OCI-LY3 (cell line): ENCODE data around the gene PXYLP1.

Source experiments
- H2AFZ ChIP-seq: fragments of 200-600, 300-600 bp; shearing (Covaris generic); 2 replicates; pipeline ENCODE4 v1.6.0; 2014; ENCODE audit warnings: antibody characterized with exemption, low read depth, low read length
- H3K27ac ChIP-seq: fragments of 200-600, 300-600 bp; sonication (generic); 2 replicates; pipeline ENCODE4 v1.5.1; 2014; ENCODE audit warnings: mild to moderate bottlenecking, low read length, moderate library complexity, mixed read lengths
- H3K27me3 ChIP-seq: fragments of 200-600, 300-600 bp; sonication (generic); 2 replicates; pipeline ENCODE4 v1.6.1; 2014; ENCODE audit warnings: low read depth, low read length, mixed read lengths
- H3K36me3 ChIP-seq: fragments of 200-600, 300-600 bp; sonication (generic); replicated peaks from 2 replicates; pipeline ENCODE3; 2014; ENCODE audit warnings: low read depth, low read length, mixed read lengths
- H3K4me1 ChIP-seq: fragments of 300-600, 200-600 bp; sonication (generic); 2 replicates; pipeline ENCODE4 v1.6.1; 2014; ENCODE audit warnings: low read length, mixed read lengths
- H3K4me2 ChIP-seq: fragments of 200-600, 300-600 bp; sonication (generic); 2 replicates; pipeline ENCODE4 v1.6.1; 2014; ENCODE audit warnings: low read length, mixed read lengths
- H3K4me3 ChIP-seq: fragments of 300-600, 200-600 bp; sonication (generic); 2 replicates; pipeline ENCODE4 v1.5.1; 2014; ENCODE audit warnings: antibody characterized with exemption, mild to moderate bottlenecking, low read length, moderate library complexity
- H3K79me2 ChIP-seq: fragments of 300-600, 200-600 bp; shearing (Covaris generic); 2 replicates; pipeline ENCODE4 v1.6.1; 2014; ENCODE audit warnings: mild to moderate bottlenecking, low read length, mixed read lengths
- H3K9ac ChIP-seq: fragments of 300-600, 200-600 bp; shearing (Covaris generic); 2 replicates; pipeline ENCODE4 v1.6.0; 2014; ENCODE audit warnings: mild to moderate bottlenecking, low read length, moderate library complexity
- H3K9me3 ChIP-seq: fragments of 200-600, 300-600 bp; shearing (Covaris generic); 2 replicates; pipeline ENCODE4 v1.6.1; 2014; ENCODE audit warnings: low read length, mixed read lengths; ENCODE audit not compliant: insufficient read depth
- H4K20me1 ChIP-seq: fragments of 200-600, 300-600 bp; sonication (generic); 2 replicates; pipeline ENCODE4 v1.6.1; 2016; ENCODE audit warnings: low read length, mixed read lengths; ENCODE audit not compliant: insufficient read depth
- CTCF ChIP-seq: fragments of 200-600, 300-600 bp; sonication (generic); IDR thresholded peaks from 2 replicates; pipeline ENCODE4 v1.5.1; 2014; ENCODE audit warnings: antibody characterized with exemption, low read length, low read depth
- EZH2phosphoT487 ChIP-seq: fragments of 200-600 bp; shearing (Covaris generic); IDR thresholded peaks from 2 replicates; pipeline ENCODE4 v1.6.1; 2018; ENCODE audit warnings: antibody characterized with exemption, mixed run types, low read depth

Gene PXYLP1

GRCh38 chr3:141334627-141335250, 103.1 kb downstream of the PXYLP1 start:
- H3K4me1 ChIP-seq, result peaks cover 38% of the 10 kb centered on the region
- H3K4me2 ChIP-seq, result no peak overlapping the region
- no peak overlapping the region for H3K27ac ChIP-seq

GRCh38 chr3:141335531-141336061, 104.0 kb downstream of the PXYLP1 start:
- Histone ChIP-seq H3K79me2 (no peaks in the 10 kb centered on the region), H3K27me3 (no peaks in the 10 kb centered on the region), H4K20me1 (no peaks in the 10 kb centered on the region), H3K36me3 (no peaks in the 10 kb centered on the region), H3K4me3 (no peak overlapping the region), H2AFZ (no peak overlapping the region), H3K9me3 (no peaks in the 10 kb centered on the region), H3K4me2 (no peak overlapping the region), H3K9ac (no peak overlapping the region), H3K4me1 (peaks cover 35% of the 10 kb centered on the region), H3K27ac (no peak overlapping the region)
- TF ChIP-seq CTCF, result no peak
- TF ChIP-seq EZH2phosphoT487, result no peak

More at GRCh38 chr3:141334627-141335250, 103.1 kb downstream of the PXYLP1 start:
- no peaks in the 10 kb centered on the region for H3K27me3 ChIP-seq
- TF ChIP-seq EZH2phosphoT487 (no peak), CTCF (no peak)
- no peaks in the 10 kb centered on the region for H3K9me3 ChIP-seq
- H2AFZ ChIP-seq, result no peak overlapping the region
- no peak overlapping the region for H3K9ac ChIP-seq
- H3K4me3 ChIP-seq, result no peak overlapping the region
- H3K36me3 ChIP-seq, result no peaks in the 10 kb centered on the region
- no peaks in the 10 kb centered on the region for H3K79me2 ChIP-seq
- H4K20me1 ChIP-seq, result no peaks in the 10 kb centered on the region

- Histone ChIP-seq H3K4me2 (peak overlapping the region; percentile 77), H3K79me2 (no peaks in the 10 kb centered on the region), H3K9me3 (no peaks in the 10 kb centered on the region), H3K27me3 (no peaks in the 10 kb centered on the region), H4K20me1 (no peaks in the 10 kb centered on the region), H3K4me3 (peak overlapping the region; percentile 51), H3K9ac (no peak overlapping the region), H3K4me1 (peaks cover 22% of the 10 kb centered on the region), H3K27ac (peak overlapping the region; percentile 51), H3K36me3 (no peaks in the 10 kb centered on the region), H2AFZ (peak overlapping the region; percentile 23; the same call in 1 of the 2 replicates)
- no peak for TF ChIP-seq CTCF
- no peak for TF ChIP-seq EZH2phosphoT487
Observed at GRCh38 chr3:141336672-141337522, 105.3 kb downstream of the PXYLP1 start.

- no peak for TF ChIP-seq CTCF
- TF ChIP-seq EZH2phosphoT487, result no peak
- Histone ChIP-seq H3K9me3 (no peaks in the 10 kb centered on the region), H3K79me2 (no peaks in the 10 kb centered on the region), H3K4me1 (peaks cover 19% of the 10 kb centered on the region), H4K20me1 (no peaks in the 10 kb centered on the region), H3K27ac (peak overlapping the region; percentile 51; the same call in 1 of the 2 replicates), H2AFZ (peak overlapping the region; percentile 23; the same call in 1 of the 2 replicates), H3K36me3 (no peaks in the 10 kb centered on the region), H3K4me3 (peak overlapping the region; percentile 20; the same call in 1 of the 2 replicates), H3K27me3 (no peaks in the 10 kb centered on the region), H3K9ac (no peak overlapping the region), H3K4me2 (peak overlapping the region; percentile 77)
Observed at GRCh38 chr3:141337523-141337854, 105.9 kb downstream of the PXYLP1 start.
